ENCODE data around the gene CCK. TPM values are rescaled to one million over a fixed set of nuclear protein-coding genes. Genes with fewer than 3 reads are reported as not detected.

Gene CCK
- total and polyA plus RNA-seq, 4 donors: 0.25 TPM; not detected in 3

GRCh38 chr3:42292009-42292408 is 26.0 kb upstream of the CCK start:
- no peak for DNase-seq (ENCODE audit: low spot score)
- no peak overlapping the region for H3K9ac ChIP-seq (ENCODE audit: low read depth in 1 of 2, low read length in 2 of 2)
- no peaks in the 10 kb centered on the region for H3K36me3 ChIP-seq (ENCODE audit: control insufficient read depth in 4 of 4, insufficient read depth in 3 of 4, low read depth in 1 of 4, low read length in 3 of 4)
- H3K9me3 ChIP-seq (ENCODE audit: control insufficient read depth in 4 of 4, low read length in 3 of 4): no peaks in the 10 kb centered on the region
- no peak overlapping the region for H3K4me3 ChIP-seq (ENCODE audit: low read depth in 1 of 3, low read length in 3 of 3)
- H3K27ac ChIP-seq (ENCODE audit: low read depth in 1 of 2, low read length in 2 of 2): no peak overlapping the region
- peaks cover 0 to 3% (median 0%) of the 10 kb centered on the region in 4 donors for H3K27me3 ChIP-seq (ENCODE audit: control insufficient read depth in 4 of 4, insufficient read depth in 4 of 4, low read length in 3 of 4)
- WGBS: 87% methylated on average over 1 of the region's 1 CpG
- no peak for TF ChIP-seq RXRA (IDR thresholded peaks at IDR 0.05)
- TF ChIP-seq HNF4A (conservative IDR thresholded peaks at IDR 0.05): no peak
- TF ChIP-seq YY1 (IDR thresholded peaks at IDR 0.05): no peak
- TF ChIP-seq CTCF (IDR thresholded peaks at IDR 0.05; ENCODE audit: low read depth, low read length, missing input control): no peak
- no peak for TF ChIP-seq FOXA2 (IDR thresholded peaks at IDR 0.05)
- no peak for TF ChIP-seq HNF4G (IDR thresholded peaks at IDR 0.05)
- no peak for TF ChIP-seq TAF1 (conservative IDR thresholded peaks at IDR 0.05)
- TF ChIP-seq ZBTB33 (IDR thresholded peaks at IDR 0.05): no peak
- no peak for TF ChIP-seq RAD21 (IDR thresholded peaks at IDR 0.05)
- no peak for TF ChIP-seq EGR1 (IDR thresholded peaks at IDR 0.05; ENCODE audit: low read depth in 2 of 2)
- TF ChIP-seq ATF3 (IDR thresholded peaks at IDR 0.05): no peak
- no peak for TF ChIP-seq NR2F2 (IDR thresholded peaks at IDR 0.05)
- no peak for TF ChIP-seq GABPA (IDR thresholded peaks at IDR 0.05 in 1 of 2, conservative IDR thresholded peaks at IDR 0.05 in 1 of 2)
- no peak for TF ChIP-seq REST (IDR thresholded peaks at IDR 0.05)
- TF ChIP-seq MAX (IDR thresholded peaks at IDR 0.05): no peak
- TF ChIP-seq FOXA1 (IDR thresholded peaks at IDR 0.05): no peak
- no peaks in the 10 kb centered on the region for H3K4me1 ChIP-seq (ENCODE audit: control insufficient read depth in 4 of 4, insufficient read depth in 4 of 4, low read length in 3 of 4)
